ENCODE results near the gene PDE3B. TPM values are rescaled to one million over a fixed set of nuclear protein-coding genes. Genes with fewer than 3 reads are reported as not detected.
"Not testable (repeated sequence)": the region's sequence is repeated elsewhere in the genome, so short reads cannot be mapped to it uniquely, and the experiment has no call there.

PDE3B gene
- total RNA-seq, 4 donors from 2014 or later: 13.3 to 23.3 (median 21.5) TPM

DNA sequence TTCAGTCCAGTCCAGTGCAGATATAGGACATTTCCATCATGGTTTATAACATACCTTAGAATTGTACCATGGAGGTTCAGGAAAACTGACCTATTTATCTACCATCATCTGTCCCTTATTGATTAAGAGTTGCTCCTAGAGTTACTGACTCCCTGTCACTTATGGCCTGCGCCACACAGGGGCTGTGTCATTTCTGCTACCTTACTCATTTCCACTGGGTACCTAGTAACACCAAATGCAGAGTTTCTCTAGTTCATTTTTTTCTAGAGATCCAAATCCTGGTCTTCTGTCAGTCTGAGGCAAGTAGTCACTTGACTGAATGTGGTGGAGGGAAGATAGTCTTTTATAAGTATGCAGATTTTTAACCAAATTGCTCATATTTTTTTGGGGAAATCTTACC, 59.2 kb downstream of the PDE3B start:
- 100% methylated on average over 1 of the region's 1 CpG for WGBS
- intact Hi-C loops (cut with DNase I): no loop called here
- Histone ChIP-seq H3K36me3 (no peaks in the 10 kb centered on the region), H3K27me3 (no peaks in the 10 kb centered on the region), H3K4me1 (peaks cover 0 to 13% (median 4%) of the 10 kb centered on the region in 4 donors), H3K4me3 (no peak overlapping the region), H3K27ac (replicated peaks in 1 of 4) (no peak overlapping the region), H3K9me3 (peaks cover 0 to 12% (median 6%) of the 10 kb centered on the region in 4 donors)
- TF ChIP-seq EP300 (IDR thresholded peaks at IDR 0.05): no peak
- no peak for TF ChIP-seq POLR2AphosphoS5 (IDR thresholded peaks at IDR 0.05)
- no peak for TF ChIP-seq CTCF (IDR thresholded peaks at IDR 0.05)
- no peak for TF ChIP-seq POLR2A (IDR thresholded peaks at IDR 0.05; ENCODE audit: low read depth)
- no peak for DNase-seq (ENCODE audit: extremely low spot score)

- Histone ChIP-seq H3K27me3 (no peaks in the 10 kb centered on the region), H3K4me1 (peaks cover 0 to 13% (median 4%) of the 10 kb centered on the region in 4 donors), H3K9me3 (peaks cover 0 to 12% (median 6%) of the 10 kb centered on the region in 4 donors), H3K4me3 (no peak overlapping the region), H3K27ac (replicated peaks in 1 of 4) (no peak overlapping the region), H3K36me3 (no peaks in the 10 kb centered on the region)
- TF ChIP-seq POLR2AphosphoS5 (IDR thresholded peaks at IDR 0.05): no peak
- TF ChIP-seq POLR2A (IDR thresholded peaks at IDR 0.05; ENCODE audit: low read depth): no peak
- TF ChIP-seq EP300 (IDR thresholded peaks at IDR 0.05): no peak
- no peak for TF ChIP-seq CTCF (IDR thresholded peaks at IDR 0.05)
- 96% methylated on average over 1 of the region's 1 CpG for WGBS
- intact Hi-C loops (cut with DNase I): no loop called here
- DNase-seq (ENCODE audit: extremely low spot score): no peak
These were observed 60.1 kb downstream of the PDE3B start for GRCh38 chr11:14703731-14704130.

- TF ChIP-seq POLR2AphosphoS5 (IDR thresholded peaks at IDR 0.05): no peak
- TF ChIP-seq POLR2A (IDR thresholded peaks at IDR 0.05; ENCODE audit: low read depth): no peak
- no peak for TF ChIP-seq EP300 (IDR thresholded peaks at IDR 0.05)
- no peak for TF ChIP-seq CTCF (IDR thresholded peaks at IDR 0.05)
- Histone ChIP-seq H3K4me3 (no peak overlapping the region), H3K4me1 (peaks cover 0 to 13% (median 3%) of the 10 kb centered on the region in 4 donors), H3K27ac (replicated peaks in 1 of 4) (no peak overlapping the region), H3K27me3 (no peaks in the 10 kb centered on the region), H3K36me3 (no peaks in the 10 kb centered on the region), H3K9me3 (peaks cover 0 to 12% (median 6%) of the 10 kb centered on the region in 4 donors)
- no peak for DNase-seq (ENCODE audit: extremely low spot score)
- WGBS: 81% methylated on average over 2 of the region's 2 CpGs
- intact Hi-C loops (cut with DNase I): no loop called here
These were observed 61.5 kb downstream of the PDE3B start for GRCh38 chr11:14705067-14705466.

- Histone ChIP-seq H3K9me3 (no peaks in the 10 kb centered on the region), H3K36me3 (no peaks in the 10 kb centered on the region), H3K27me3 (no peaks in the 10 kb centered on the region), H3K4me1 (peaks cover 0 to 7% (median 0%) of the 10 kb centered on the region in 4 donors), H3K4me3 (no peak overlapping the region), H3K27ac (replicated peaks in 1 of 4) (no peak overlapping the region)
- TF ChIP-seq CTCF (IDR thresholded peaks at IDR 0.05): no peak
- intact Hi-C loops (cut with DNase I): no loop called here
- 44% methylated on average over 4 of the region's 4 CpGs for WGBS
- no peak for DNase-seq (ENCODE audit: extremely low spot score)
These were observed 70.1 kb downstream of the PDE3B start for GRCh38 chr11:14713496-14714244.

DNA sequence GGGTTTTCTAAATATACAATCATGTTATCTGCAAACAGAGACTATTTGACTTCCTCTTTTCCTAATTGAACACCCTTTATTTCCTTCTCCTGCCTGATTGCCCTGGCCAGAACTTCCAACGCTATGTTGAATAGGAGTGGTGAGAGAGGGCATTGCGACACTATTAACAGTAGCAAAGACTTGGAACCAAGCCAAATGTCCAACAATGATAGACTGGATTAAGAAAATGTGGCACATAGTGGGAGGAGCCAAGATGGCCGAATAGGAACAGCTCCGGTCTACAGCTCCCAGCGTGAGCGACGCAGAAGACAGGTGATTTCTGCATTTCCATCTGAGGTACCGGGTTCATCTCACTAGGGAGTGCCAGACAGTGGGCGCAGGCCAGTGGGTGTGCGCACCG, 72.1 kb downstream of the PDE3B start:
- H3K4me3 ChIP-seq; H3K36me3 ChIP-seq; H3K9me3 ChIP-seq; DNase-seq (ENCODE audit: extremely low spot score); intact Hi-C loops (cut with DNase I); H3K27ac ChIP-seq (replicated peaks in 1 of 4); H3K4me1 ChIP-seq; H3K27me3 ChIP-seq: not testable (repeated sequence)
- WGBS: 67% methylated on average over 7 of the region's 11 CpGs
